Neural cell (in vitro differentiated cells): ENCODE results near the gene FAM236D.
"Not testable (repeated sequence)": the region's sequence is repeated elsewhere in the genome, so short reads cannot be mapped to it uniquely, and the experiment has no call there.

Source experiments
- CTCF ChIP-seq: fragments of 450-650 bp; IDR thresholded peaks from 2 replicates; pipeline ENCODE4 v1.5.1; 2014; ENCODE audit warnings: antibody characterized with exemption, mild to moderate bottlenecking, moderate library complexity; ENCODE audit not compliant: poor library complexity, severe bottlenecking
- EP300 ChIP-seq: fragments of 450-650 bp; conservative IDR thresholded peaks from 2 replicates; pipeline ENCODE4 v1.6.1; 2014; ENCODE audit warnings: antibody characterized with exemption, mild to moderate bottlenecking, moderate library complexity; ENCODE audit not compliant: poor library complexity, severe bottlenecking
- EZH2 ChIP-seq: fragments of 200-600, 300-800 bp; shearing (Covaris generic), sonication (generic); IDR thresholded peaks from 2 replicates; pipeline ENCODE4 v1.6.1; 2014; ENCODE audit warnings: antibody characterized with exemption, low read length, borderline replicate concordance, mild to moderate bottlenecking; ENCODE audit not compliant: insufficient read depth, poor library complexity, severe bottlenecking
- MXI1 ChIP-seq: fragments of 450-650 bp; conservative IDR thresholded peaks from 2 replicates; pipeline ENCODE4 v1.6.1; 2014; ENCODE audit warnings: antibody characterized with exemption, mild to moderate bottlenecking; ENCODE audit not compliant: poor library complexity, severe bottlenecking
- POLR2AphosphoS5 ChIP-seq: IDR thresholded peaks from 2 replicates; pipeline ENCODE4 v1.6.1; 2012
- REST ChIP-seq: IDR thresholded peaks from 2 replicates; pipeline ENCODE4 v1.6.1; 2012; ENCODE audit warnings: borderline replicate concordance
- TAF1 ChIP-seq: IDR thresholded peaks from 2 replicates; pipeline ENCODE4 v1.6.1; 2012; ENCODE audit warnings: low read depth

- TF ChIP-seq TAF1, CTCF, EZH2, EP300, POLR2AphosphoS5, REST, MXI1: not testable (repeated sequence)
Measured at GRCh38 chrX:72783365-72783936, 24.6 kb downstream of the FAM236D start.
